PC-9 (cell line): Measurements from ENCODE around the gene KLHDC8A.

Experiments
- EZH2 ChIP-seq: fragments of 200-600 bp; sonication (generic); IDR thresholded peaks from 2 replicates; pipeline ENCODE4 v1.8.0; 2017; ENCODE audit warnings: antibody characterized with exemption, low read depth
- TF ChIP-seq, protein P1 (sequence below): fragments of 200-600 bp; sonication (generic); conservative IDR thresholded peaks from 2 replicates; pipeline ENCODE4 v1.6.1; 2017; ENCODE audit warnings: mixed run types, antibody characterized with exemption, mild to moderate bottlenecking, moderate library complexity

DNA sequence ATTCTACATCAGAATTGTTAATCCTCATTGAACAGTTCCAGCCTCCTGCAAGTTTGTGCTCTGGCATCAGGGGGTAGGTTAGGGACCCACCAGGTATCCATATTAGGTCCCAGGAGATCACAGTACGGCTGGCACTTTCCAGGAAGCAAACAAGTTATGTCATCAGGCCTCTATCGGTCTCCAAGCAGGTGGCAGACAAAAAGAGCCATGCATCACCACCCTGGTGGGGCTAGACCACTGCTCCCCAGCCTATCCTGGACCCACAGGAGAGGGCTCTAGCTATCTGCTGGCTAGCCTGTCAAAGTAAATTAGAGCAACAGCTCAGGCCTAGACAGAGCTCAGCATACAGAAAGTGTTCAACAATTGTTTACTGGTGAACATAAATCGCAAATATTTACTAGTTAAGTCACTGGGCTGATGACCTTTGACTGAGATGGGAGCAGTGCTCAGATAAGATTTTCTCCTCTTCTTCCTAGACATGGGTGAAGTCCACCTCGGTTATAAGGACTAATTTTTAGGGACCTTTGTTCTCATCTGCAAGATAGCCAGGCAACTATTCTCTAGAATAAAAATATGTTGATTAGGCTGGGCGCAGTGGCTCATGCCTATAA lies 41.6 kb downstream of the KLHDC8A start:
- TF ChIP-seq, protein P1, sequence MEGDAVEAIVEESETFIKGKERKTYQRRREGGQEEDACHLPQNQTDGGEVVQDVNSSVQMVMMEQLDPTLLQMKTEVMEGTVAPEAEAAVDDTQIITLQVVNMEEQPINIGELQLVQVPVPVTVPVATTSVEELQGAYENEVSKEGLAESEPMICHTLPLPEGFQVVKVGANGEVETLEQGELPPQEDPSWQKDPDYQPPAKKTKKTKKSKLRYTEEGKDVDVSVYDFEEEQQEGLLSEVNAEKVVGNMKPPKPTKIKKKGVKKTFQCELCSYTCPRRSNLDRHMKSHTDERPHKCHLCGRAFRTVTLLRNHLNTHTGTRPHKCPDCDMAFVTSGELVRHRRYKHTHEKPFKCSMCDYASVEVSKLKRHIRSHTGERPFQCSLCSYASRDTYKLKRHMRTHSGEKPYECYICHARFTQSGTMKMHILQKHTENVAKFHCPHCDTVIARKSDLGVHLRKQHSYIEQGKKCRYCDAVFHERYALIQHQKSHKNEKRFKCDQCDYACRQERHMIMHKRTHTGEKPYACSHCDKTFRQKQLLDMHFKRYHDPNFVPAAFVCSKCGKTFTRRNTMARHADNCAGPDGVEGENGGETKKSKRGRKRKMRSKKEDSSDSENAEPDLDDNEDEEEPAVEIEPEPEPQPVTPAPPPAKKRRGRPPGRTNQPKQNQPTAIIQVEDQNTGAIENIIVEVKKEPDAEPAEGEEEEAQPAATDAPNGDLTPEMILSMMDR, result no peak
- TF ChIP-seq EZH2, result no peak
